ENCODE results near the gene ADAM8.
"Not testable (repeated sequence)": the region's sequence is repeated elsewhere in the genome, so short reads cannot be mapped to it uniquely, and the experiment has no call there.

ADAM8 gene

DNA sequence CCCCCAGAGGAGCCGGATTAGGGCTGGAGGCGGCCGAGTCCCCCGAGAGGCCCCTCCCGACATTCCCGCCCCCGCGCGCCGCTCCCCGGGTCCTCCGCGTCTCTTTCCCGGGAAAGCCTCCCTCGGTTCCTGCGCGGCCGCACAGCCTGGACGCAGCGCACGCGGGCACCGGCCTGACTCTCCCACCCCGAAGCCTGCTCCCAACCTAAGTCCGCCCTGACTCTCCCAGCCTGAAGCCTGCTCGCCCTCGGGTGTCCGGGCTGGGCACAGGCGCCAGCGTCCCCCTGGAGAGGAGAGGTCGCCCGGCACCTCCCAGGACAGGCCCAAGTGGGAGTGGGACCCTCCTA lies 39.5 kb downstream of the ADAM8 start:
- H3K4me3 ChIP-seq (replicated peaks; ENCODE audit: low read depth, low read length): no peak overlapping the region
- DNase-seq (ENCODE audit: extremely low read depth, low read depth): no peak
- TF ChIP-seq, protein P1, sequence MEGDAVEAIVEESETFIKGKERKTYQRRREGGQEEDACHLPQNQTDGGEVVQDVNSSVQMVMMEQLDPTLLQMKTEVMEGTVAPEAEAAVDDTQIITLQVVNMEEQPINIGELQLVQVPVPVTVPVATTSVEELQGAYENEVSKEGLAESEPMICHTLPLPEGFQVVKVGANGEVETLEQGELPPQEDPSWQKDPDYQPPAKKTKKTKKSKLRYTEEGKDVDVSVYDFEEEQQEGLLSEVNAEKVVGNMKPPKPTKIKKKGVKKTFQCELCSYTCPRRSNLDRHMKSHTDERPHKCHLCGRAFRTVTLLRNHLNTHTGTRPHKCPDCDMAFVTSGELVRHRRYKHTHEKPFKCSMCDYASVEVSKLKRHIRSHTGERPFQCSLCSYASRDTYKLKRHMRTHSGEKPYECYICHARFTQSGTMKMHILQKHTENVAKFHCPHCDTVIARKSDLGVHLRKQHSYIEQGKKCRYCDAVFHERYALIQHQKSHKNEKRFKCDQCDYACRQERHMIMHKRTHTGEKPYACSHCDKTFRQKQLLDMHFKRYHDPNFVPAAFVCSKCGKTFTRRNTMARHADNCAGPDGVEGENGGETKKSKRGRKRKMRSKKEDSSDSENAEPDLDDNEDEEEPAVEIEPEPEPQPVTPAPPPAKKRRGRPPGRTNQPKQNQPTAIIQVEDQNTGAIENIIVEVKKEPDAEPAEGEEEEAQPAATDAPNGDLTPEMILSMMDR (IDR thresholded peaks at IDR 0.05; ENCODE audit: low read depth, low read length, missing control alignments): no peak

DNA sequence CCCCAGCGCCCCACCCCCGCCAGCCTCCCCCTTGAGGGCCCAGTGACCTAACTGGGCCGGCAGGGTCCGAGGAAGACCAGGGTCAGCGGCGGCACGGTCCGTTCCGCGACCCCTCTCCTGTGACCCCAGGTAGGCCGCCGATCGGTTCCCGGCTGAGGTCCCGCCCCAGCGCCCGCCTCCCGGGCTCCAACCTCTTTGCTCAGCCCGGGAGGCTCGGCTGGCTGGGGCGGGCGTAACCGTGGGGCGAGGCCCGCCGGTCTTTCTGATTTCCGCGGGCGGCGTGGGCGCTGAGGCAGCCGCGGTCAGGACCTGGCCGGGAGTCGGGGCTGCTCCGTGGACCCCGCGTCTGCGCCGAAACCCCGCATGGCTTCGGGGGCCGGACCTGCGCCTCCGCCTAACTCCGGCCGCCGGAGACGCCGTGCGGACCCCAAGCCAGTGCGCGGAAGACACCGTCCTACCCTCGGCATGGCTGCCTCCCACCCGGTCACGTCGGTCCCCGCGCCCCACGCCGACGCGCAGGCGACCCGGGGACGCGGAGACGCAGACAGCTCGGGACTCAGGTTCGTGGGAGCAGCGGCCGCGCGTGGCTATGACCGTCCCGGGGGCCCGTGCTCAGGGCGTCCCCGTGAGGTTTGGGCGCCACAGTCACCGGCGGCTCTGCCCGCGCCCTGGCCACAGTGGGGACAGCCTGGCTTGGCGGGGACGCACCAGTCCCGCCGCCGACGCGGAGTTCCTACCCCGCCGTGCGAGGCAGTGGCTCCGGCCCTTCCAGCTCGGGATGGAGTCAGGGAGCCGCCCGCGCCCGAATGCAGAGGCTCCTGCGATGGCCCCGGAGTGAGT lies 40.0 kb downstream of the ADAM8 start:
- no peak for DNase-seq (ENCODE audit: extremely low read depth, low read depth)
- H3K4me3 ChIP-seq (replicated peaks; ENCODE audit: low read depth, low read length): no peak overlapping the region
- TF ChIP-seq, protein P1 (IDR thresholded peaks at IDR 0.05; ENCODE audit: low read depth, low read length, missing control alignments): no peak

DNA sequence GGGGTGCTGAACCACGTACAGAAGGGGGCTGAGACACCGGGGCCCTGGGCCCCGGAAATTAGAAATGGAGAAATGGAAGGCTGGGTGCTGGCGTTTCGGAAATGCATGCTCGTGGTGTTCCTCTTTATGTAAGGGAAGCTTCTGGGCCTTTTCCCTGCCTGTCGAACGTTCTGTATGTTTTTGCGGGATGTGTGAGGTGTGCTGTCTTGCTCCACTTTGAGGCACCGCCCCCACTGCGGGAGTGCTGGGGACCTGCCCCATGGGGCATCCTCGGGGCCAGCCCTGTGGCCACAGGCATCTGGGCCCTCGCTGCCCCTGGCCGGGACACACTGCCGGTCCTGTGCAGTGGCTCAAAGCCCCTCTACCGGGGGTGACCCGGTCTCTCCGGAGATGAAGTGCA lies 40.7 kb downstream of the ADAM8 start:
- TF ChIP-seq, protein P1 (IDR thresholded peaks at IDR 0.05; ENCODE audit: low read depth, low read length, missing control alignments): no peak
- DNase-seq (ENCODE audit: extremely low read depth, low read depth): no peak
- no peak overlapping the region for H3K4me3 ChIP-seq (replicated peaks; ENCODE audit: low read depth, low read length)

DNA sequence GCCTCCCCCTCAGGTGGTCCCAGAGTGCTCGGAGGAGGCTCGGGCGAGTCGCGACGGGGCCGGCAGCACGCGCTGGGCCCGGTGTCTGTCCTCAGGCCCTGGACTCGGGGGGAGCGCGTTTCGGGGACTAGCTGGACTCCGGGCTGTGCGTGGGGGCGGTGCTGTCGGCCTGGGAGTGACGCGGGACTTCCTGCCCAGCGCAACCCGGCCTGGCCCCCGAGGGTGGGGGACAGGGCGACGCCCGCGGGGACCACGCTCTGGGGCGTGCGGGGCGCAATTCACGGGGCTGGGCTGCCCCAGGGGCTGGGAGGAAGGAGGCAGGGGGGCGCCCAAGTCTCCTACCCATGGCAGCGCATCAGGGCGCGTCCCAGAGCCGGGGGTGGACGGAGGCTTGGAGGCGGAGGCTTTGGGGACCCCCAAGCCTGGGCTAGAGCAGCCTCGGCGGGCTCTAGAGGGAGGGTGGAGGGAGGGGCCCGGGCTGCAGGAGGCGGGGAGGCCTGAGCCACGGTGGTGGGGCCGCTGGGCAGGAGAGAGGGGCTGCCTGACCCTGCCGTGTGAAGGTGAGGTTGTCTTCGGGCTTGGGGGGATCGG lies 41.3 kb downstream of the ADAM8 start:
- TF ChIP-seq, protein P1 (IDR thresholded peaks at IDR 0.05; ENCODE audit: low read depth, low read length, missing control alignments): no peak
- DNase-seq (ENCODE audit: extremely low read depth, low read depth): no peak
- H3K4me3 ChIP-seq (replicated peaks; ENCODE audit: low read depth, low read length): no peak overlapping the region

DNA sequence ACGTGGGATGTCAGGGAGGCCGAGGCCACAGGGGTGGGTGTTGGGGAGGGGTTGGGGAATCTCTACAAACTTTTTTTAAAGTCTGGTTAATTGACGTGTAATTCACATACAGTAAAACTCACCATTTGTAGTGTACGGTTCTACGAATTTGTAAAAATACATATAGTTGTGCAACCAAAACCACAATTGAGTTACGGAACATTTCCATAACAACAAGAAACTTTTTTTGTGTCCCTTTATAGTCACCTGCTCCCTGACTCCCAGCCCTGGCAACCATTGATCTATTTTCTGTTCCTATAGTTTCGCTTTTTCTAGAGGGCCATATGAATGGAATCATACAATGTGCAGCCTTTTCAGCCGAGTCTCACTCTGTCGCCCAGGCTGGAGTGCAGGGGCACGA lies 41.9 kb downstream of the ADAM8 start:
- not testable (repeated sequence) for DNase-seq (ENCODE audit: extremely low read depth, low read depth); H3K4me3 ChIP-seq (replicated peaks; ENCODE audit: low read depth, low read length)

DNA sequence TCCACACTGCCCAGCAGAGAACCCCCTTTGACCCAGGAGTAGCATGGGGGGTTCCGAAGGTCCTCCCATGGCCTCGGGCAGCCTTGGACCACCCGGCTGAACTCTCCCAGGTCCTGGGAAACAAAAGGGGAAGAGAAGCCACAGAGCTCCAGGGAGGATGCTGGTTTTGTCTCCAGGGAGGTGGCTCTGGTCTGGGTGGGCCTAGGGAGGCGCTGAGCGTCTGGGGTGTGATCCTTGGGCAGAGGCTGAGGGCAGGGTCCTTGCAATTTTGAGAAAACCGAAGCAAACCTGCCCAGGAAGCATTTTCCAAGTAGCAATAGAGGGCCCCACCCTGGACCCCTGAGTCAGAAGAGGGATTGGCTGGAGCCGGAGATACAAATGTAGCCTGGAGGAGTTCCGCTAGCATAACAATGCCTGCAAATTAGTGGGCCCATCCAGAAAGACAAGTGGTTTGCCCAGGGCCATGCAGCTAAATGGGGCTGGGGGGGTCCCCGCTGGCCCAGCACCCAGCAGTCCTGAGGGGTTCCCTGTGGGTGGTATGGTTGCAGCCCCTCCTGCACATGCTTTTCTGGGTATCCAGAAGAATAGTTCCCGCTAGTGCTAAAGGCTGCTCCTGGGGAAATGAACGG lies 44.6 kb downstream of the ADAM8 start:
- DNase-seq (ENCODE audit: extremely low read depth, low read depth): no peak
- TF ChIP-seq, protein P1 (IDR thresholded peaks at IDR 0.05; ENCODE audit: low read depth, low read length, missing control alignments): no peak
- no peak overlapping the region for H3K4me3 ChIP-seq (replicated peaks; ENCODE audit: low read depth, low read length)

DNA sequence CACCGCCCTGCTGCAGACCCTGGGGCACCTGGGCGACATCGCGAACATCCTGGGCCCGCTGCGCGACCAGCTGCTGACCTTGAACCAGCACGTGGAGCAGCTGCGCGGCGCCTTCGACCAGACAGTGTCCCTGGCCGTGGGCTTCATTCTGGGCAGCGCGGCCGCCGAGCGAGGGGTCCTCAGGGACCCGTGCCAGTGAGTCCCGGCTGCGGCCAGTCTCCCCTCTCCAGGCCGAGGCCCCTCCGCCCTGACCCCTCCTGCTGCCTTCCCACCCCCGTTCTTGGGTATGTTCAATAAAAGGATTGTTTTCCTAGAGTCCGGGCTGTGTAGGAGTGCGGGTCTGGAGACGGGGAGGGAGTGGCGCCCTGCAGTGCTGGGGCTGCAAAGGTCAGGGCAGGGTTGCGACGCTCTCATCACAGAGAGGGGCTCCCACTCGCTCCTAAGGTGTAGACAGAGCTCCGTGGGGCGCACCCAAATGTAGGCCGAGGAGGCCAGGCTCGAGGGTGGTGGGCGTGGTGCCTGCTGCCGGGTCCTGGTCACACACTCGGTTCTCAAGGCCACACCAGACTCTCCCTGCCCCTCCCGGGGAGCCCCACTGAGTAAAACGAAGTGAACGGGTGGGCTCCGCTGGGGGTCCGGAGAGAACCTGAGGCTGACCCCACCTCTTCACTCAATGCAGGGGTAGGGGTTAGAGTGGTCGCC lies 45.3 kb downstream of the ADAM8 start:
- no peak overlapping the region for H3K4me3 ChIP-seq (replicated peaks; ENCODE audit: low read depth, low read length)
- no peak for DNase-seq (ENCODE audit: extremely low read depth, low read depth)
- TF ChIP-seq, protein P1 (IDR thresholded peaks at IDR 0.05; ENCODE audit: low read depth, low read length, missing control alignments): no peak
